Measurements from ENCODE around the gene TLK1.
"Not testable (repeated sequence)": the region's sequence is repeated elsewhere in the genome, so short reads cannot be mapped to it uniquely, and the experiment has no call there.

Gene TLK1

DNA sequence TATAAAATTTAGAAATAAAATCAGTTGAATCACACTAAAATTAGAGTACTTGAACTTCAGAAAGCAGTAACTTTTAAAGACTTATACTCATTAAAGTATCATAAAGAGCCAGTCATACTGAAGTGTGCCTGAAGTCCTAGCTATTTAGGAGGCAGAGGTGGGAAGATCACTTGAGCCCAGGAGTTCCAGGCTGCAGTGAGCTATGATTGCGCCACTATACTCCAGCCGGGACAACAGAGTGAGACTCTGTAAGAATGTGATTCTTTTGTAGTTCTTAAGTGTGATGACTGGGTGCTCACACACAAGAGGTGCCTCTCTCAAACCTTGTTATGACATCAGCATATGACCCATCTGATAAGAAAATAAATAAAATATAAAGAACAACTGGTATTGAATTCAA lies 14.6 kb downstream of the TLK1 start:
- H3K4me3 ChIP-seq (ENCODE audit: low read depth, low read length), result no peak overlapping the region

DNA sequence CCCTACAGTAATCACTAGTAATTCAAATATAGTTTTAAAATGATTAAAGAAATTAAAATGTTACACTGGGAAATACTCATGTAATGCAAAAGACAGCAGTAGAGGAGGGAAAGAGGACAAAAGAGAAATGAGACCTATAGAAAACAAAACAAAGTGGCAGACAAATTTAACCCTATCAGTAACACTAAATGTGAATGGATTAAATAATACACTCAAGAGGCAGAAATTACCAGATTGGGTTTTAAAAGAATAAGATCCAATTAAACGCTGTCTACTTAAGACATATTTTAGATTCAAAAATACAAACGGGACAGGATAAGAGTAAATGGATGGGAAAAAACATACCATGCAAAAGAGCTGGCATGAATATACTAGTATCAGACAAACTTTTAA lies 17.0 kb downstream of the TLK1 start:
- H3K4me3 ChIP-seq (ENCODE audit: low read depth, low read length), result no peak overlapping the region

DNA sequence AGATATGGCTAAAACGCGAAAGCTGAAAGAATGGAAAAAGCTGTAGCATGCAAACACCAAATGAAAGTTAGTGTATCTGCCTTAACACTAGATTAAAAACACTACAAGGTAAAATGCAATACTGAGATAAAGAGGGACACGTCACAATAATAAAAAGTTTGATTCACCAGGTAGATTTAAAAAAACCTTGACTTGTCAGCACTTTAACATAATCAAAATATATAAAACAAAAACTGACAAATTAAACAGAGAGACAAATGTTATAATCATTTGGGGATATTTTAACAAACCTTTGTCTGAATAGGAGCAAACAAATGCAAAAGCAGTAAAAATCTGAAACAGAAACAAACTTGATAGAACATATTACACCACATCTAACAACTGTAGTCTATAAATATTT lies 18.3 kb downstream of the TLK1 start:
- H3K4me3 ChIP-seq (ENCODE audit: low read depth, low read length), result no peak overlapping the region

DNA sequence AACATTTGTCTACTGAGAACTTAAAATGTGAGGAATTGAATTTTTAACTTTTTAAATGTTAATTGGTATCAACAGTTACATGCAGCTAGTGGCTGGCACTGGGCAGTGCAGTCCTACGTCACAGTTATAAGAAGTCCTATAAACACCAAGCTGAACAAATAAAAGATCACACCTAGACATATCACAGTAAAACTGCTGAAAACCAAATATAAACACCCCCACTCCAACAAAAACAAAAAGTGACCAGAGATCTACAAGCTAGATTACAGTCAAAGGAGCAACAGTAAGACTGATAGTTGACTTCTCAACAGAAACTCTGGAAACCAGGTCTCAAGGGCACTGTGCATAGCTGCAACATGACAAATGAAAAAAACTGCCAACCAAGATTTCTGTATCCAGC lies 19.4 kb downstream of the TLK1 start:
- H3K4me3 ChIP-seq (ENCODE audit: low read depth, low read length), result no peak overlapping the region

DNA sequence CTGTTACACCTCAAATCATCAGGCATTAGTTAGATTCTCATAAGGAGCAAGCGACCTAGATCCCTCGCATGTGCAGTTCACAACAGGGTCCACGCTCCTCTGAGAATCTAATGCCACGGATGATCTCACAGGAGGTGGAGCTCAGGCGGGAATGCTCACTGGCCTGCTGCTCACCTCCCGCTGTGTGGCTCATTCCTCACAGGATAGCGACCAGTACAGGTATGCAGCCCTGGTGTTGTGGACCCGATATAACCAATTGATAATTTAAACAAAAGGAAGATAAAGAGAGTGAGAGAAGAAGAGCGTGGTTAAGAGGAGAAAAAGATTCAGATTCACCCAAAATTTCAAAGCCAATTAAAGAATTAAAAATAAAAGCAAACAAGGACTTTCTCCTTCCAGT lies 20.8 kb downstream of the TLK1 start:
- H3K4me3 ChIP-seq (ENCODE audit: low read depth, low read length), result no peak overlapping the region

DNA sequence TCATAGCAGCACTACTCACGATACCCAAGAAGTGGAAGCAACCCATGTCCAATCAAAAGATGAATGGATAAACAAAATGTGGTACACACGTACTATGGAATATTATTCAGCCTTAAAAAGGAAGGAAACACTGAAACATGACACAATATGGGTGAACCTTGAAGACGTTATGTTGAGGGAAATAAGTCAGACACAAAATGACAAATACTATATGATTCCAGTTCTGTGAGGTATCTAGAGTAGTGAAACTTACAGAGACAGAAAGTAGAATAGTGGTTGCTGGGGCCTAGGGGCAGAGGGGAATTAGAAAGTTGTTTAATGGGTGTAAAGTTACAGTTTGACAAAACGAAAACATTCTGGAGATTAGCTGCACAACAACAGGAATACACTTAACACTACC lies 24.7 kb downstream of the TLK1 start:
- no peak overlapping the region for H3K4me3 ChIP-seq (ENCODE audit: low read depth, low read length)

DNA sequence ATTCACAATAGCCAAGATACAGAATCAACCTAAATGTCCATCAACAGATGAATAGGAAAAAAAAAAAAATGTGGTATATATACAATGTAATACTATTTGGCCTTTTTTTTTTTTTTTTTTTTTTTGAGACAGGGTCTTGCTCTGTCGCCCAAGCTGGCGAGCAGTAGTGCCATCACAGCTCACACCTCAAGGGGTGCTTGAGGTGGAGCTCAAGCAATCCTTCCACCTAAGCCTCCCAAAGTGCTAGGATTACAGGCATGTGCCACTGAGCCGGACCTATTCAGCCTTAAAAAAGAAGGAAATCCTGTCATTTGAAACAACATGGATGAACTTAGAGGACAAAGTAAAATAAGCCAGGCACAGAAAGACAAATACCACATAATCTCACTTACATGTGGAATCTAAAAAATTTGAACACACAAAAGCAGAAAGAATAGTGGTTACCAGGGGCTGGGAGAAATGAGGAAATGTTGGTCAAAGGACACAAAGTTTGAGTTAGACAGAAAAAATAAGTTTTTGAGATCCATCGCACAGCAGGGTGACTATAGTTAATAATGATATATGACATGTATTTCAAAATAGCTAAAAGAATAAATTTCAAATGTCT lies 26.0 kb downstream of the TLK1 start:
- H3K4me3 ChIP-seq (ENCODE audit: low read depth, low read length), result no peak overlapping the region

DNA sequence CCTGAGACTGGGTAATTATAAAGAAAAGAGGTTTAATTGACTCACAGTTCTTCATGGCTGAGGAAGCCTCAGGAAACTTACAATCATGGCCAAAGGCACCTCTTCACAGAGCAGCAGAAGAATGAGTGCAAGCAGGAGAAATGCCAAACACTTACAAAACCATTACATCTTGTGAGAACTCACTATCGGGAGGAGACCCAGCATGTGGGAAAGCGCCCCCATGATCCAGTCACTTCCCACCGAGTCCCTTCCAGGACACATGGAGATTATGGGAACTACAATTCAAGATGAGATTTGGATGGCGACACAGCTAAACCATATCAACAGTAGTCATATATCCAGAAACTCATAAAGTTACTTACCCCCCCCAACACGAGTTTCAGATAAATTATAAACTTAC lies 28.6 kb downstream of the TLK1 start:
- no peak overlapping the region for H3K4me3 ChIP-seq (ENCODE audit: low read depth, low read length)

DNA sequence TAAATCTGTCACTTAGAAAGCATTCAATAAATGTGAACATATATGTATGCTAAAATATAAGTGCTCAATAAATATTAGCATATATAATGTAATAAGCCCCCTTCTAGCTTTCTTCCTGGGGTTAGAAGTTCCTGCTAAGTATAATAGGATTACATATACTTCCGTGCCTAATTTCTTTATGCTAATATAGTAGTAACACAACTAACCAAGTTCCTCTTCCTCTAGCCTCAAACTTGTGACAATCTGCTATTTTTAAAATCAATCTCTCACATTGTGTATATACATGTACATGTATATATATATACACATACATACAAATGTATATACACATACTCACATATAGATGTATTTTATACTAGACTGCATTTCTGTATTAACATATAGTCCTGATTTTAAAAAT lies 32.2 kb downstream of the TLK1 start:
- H3K4me3 ChIP-seq (ENCODE audit: low read depth, low read length), result no peak overlapping the region

DNA sequence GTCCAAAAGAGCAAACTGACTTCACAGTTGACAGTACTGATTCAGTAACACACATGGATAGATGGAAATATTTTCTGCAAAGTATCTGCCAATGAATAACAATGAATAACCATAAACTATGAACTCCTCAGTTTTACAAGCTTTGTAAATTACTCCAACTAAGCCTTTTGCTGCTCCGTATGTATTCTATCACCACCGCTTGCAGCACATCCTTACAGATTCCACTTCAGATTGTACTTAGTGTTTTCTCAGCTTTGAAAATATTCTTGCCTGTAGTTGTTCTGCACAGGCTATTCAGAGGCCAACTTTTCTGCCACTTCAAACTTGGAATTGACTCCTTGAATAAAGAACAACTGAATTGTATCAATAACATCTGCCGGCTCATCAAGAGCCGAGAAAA lies 36.2 kb downstream of the TLK1 start:
- no peak overlapping the region for H3K4me3 ChIP-seq (ENCODE audit: low read depth, low read length)

DNA sequence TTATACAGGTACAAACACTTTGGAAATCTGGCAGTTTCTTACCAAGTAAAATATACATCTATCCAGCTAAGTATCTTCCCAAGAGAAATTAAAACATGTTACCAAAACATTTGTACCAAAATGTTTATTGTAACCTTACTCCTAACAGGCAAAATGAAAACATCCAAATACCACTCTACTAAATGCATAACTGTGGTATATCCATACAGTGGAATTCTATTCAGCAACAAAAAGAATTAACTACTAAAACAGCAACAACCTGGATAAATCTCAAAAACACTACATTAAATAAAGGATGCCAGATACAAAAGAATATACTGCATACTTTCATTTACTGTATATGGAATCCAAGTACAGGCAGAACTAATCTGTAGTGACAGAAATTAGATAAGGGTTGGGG lies 51.1 kb downstream of the TLK1 start:
- no peak overlapping the region for H3K4me3 ChIP-seq (ENCODE audit: low read depth, low read length)

DNA sequence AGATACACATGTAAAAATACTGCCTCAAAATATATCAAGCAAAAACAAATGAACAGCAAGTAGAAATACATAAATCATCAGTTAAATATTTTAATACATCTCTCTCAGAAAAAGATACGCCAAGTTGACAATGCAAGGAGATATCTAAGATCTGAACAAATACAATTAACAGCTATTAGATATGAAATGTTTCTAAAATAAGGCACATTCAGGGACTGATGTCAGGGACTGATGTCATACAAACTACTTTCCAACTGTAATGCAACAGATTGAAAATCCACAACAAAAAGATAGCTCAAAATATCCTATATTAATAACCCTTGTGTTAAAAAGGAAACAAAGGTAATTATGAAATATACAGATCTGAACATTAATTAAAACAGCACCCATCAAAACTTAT lies 51.7 kb downstream of the TLK1 start:
- no peak overlapping the region for H3K4me3 ChIP-seq (ENCODE audit: low read depth, low read length)

DNA sequence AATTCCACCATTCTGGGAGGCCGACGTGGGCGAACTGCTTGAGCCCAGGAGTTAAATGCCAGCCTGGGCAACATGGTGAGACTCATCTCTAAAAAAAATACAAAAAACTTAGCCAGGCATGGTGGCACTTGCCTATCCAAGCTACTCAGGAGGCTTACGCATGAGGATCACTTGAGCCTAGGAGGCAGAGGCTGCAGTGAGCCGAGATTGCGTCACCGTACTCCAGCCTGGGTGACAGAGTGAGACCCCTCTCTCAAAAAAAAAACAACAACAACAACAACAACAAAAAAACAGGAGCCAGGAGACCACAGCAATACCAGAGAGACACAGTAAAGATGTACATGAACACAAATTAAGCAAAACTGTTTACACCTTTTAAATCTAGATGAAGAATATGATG lies 52.9 kb downstream of the TLK1 start:
- H3K4me3 ChIP-seq (ENCODE audit: low read depth, low read length), result no peak overlapping the region

DNA sequence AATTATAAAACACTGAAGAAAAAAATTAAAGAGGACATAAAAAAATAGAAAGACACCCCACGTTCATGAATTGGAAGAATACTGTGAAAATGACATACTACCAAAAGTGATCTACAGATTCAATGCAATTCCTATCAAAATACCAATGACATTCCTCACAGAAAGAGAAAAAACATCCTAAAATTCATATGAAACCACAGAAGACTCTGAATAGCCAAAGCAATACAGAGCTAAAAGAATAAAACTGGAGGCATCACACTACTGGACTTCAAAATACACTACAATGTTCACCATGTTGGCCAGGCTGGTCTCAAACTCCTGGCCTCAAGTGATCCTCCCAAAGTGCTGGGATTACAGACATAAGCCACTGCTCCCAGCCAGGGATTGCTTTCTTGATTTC lies 56.3 kb downstream of the TLK1 start:
- no peak overlapping the region for H3K4me3 ChIP-seq (ENCODE audit: low read depth, low read length)

DNA sequence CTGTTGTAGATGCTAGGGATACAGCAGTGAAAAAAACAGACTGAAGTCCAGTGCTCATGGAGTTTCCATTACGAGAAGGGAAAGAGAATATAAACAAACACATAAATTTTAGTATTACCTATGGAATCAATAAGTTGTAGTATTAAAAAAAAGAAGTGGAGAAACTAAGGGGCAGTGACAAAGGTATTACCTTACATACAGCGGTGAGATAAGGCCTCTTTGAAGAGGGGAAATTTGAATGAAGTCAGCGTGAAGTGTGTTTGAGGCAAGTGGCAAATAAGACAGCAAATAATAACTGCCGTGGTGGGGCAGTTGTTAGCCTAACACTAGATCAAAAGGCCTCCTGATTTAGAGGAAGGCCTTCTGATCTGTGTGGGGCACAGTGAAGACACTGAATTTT lies 57.9 kb downstream of the TLK1 start:
- no peak overlapping the region for H3K4me3 ChIP-seq (ENCODE audit: low read depth, low read length)

DNA sequence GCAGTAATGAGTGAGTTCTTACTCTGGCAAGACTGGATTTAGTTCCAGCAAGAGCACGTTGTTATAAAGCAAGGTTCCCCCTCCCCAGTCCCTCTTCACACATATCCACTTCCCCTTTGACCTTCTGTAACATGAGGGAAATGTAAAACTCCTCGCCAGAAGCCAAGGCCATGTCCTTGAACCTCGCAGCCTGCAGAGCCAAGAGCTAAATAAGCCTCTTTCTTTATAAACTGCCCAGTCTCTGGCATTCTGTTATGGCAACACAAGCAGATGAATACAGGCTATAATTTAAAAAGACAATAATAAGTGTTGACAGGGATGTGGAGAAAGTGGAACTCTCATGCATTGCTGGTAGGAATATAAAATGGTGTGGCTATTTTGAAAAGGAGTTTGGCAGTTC lies 60.3 kb downstream of the TLK1 start:
- no peak overlapping the region for H3K4me3 ChIP-seq (ENCODE audit: low read depth, low read length)

DNA sequence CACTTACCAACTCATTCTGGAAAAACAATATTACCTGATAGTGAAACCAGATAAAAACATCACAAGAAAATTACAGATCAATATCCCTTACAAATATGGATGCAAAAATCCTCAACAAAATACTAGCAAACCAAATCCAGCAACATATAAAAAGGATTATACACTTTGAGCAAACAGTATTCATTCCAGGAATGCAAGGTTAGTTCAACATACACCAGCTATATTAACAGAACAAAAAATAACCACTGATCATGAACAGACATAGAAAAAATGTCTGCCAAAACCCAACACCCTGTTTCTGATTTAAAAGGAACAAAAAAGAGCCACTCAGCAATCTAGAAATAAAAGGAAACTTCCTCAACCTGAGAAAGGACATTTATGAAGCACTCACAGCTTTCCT lies 62.1 kb downstream of the TLK1 start:
- H3K4me3 ChIP-seq (ENCODE audit: low read depth, low read length), result no peak overlapping the region

DNA sequence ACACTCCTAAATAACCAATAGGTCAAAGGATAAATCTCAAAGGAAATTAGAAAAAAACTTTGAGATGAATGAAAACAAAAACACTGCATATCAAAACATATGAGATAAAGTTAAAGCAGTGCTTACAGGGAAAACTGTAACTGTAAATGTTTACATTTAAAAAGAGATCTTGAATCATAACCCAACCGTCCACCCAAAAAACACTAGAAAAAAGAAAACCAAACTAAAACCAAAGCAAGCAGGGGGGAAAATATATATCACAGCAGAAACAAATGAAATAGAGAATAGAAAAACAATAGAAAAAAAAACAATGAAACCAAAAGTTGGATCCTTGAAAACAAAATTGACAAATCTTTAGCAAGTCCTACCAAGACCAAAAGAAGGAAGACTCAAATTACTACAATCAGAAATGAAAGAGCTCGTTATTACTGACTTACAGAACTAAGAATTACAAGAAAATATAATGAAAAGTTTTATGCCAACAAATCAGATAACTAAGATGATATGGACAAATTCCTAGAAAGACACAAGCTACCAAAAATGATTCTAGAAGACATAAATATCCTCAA lies 65.6 kb downstream of the TLK1 start:
- no peak overlapping the region for H3K4me3 ChIP-seq (ENCODE audit: low read depth, low read length)

DNA sequence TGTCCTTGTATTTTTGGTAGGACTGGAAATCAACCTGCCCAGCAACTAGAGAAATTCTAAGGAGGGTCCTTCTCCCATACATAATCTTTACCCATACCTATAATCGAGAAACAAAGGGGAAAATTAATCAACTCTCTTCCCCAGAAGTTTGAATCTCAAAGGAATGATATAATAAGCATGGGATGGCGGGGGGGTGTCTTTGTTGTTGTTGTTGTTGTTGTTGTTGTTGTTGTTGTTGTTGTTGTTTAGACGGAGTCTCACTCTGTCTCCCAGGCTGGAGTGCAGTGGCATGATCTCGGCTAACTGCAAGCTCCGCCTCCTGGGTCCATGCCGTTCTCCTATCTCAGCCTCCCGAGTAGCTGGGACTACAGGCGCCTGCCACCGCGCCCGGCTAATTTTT lies 69.2 kb downstream of the TLK1 start:
- not testable (repeated sequence) for H3K4me3 ChIP-seq (ENCODE audit: low read depth, low read length)

DNA sequence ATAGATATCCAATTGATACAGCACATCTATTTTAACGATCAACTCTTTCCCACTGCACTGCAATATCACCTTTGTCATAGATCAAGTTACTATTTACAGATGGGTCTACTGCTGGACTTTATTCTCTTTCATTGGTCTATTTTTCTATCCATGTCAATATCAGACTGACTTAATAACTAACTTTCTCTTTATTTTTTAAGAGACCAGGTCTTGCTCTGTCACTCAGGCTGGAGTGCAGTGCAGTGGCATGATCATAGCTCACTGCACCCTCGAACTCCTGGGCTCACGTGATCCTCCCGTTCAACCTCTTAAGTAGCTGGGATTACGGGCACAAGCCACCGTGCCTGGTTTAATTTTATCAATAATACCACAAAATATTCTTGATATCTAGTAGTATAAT lies 71.2 kb downstream of the TLK1 start:
- H3K4me3 ChIP-seq (ENCODE audit: low read depth, low read length), result no peak overlapping the region

DNA sequence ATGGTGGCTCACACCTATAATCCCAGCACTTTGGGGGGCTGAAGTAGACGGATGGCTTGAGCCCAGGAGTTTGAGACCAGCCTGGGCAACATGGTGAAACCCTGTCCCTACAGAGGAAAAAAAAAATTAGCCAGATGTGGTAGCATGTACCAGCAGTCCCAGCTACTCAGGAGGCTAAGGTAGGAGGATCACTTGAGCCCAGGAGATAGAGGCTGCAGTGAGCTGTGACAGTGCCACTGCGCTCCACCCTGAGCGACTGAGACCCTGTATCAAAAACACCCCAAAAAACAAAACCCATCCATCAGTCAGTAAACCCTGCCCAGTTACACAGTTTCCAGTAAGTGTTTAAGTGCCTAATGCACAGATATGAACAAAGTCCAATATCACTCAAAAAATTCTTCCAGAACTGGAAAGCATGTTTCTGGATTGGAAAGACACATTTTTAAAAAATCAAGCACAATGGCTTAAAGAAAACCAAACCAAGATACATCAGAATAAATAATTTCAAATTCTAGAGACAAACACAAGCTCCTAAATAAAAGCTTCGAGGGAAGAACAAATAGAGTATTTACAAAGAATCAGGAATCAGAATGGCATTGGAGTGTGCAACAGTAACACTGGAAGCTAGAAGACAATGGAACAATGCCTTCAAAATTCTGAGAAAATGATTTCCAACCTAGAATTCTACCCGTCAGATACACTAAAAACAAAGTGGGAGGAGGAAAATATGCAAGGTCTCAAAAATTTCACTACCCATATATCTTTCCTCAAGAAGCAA lies 72.4 kb downstream of the TLK1 start:
- H3K4me3 ChIP-seq (ENCODE audit: low read depth, low read length), result no peak overlapping the region

DNA sequence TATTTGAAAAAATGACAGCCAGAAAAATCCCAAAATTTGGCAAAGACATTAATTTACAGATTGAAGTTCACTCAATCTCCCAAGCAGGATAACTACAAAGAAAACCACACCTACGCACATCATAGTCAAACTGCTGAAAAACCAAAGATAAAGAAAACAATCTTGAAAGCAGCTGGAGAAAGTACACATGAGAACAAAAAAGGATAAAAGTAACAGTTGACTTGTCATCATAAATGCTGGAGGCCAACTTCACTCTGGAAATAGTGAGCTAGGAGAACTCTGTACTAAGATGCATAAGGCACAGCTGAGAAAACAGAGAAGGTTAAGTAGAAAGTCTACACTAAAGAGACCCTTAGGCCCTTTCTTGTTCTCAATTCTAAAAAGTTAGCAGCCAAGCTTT lies 73.1 kb downstream of the TLK1 start:
- no peak overlapping the region for H3K4me3 ChIP-seq (ENCODE audit: low read depth, low read length)

All from iPS-11a (cell line).